H1 (cell line): Measurements from ENCODE around the gene FHDC1. TPM values are rescaled to one million over a fixed set of nuclear protein-coding genes. Genes with fewer than 3 reads are reported as not detected.

ENCODE experiments used
- CTCF ChIA-PET: fragments of 300-600 bp; sonication (Branson Sonifier 250); formaldehyde crosslinking; loops from one replicate; lab custom pipeline; 2021; ENCODE audit not compliant: partially characterized antibody; lab: Charles Lee
- POLR2A ChIA-PET: fragments of 300-600 bp; sonication (Branson Sonifier 250); formaldehyde crosslinking; loops from one replicate; lab custom pipeline; 2021; ENCODE audit warnings: inconsistent platforms; ENCODE audit not compliant: partially characterized antibody; lab: Charles Lee
- DNase-seq, 2 experiments: peaks; one replicate each; pipeline versions ENCODE4 v3.0.0 to v3.0.0-alpha.2; 2010 to 2022; ENCODE audit warnings: low spot score in 2 of 2, low read depth in 1 of 2, mixed read lengths in 1 of 2
- FAIRE-seq: peaks from 2 replicates; lab custom pipeline; 2011; peaks lifted over from hg19 to GRCh38; lab: Jason Lieb, UNC
- H2AFZ ChIP-seq: 2 replicates; pipeline ENCODE4 v1.8.1; 2012; ENCODE audit warnings: low read length, inconsistent platforms
- H2AK5ac ChIP-seq: 2 replicates; pipeline ENCODE4 v1.6.1; 2013; ENCODE audit warnings: low read depth, low read length
- H2BK120ac ChIP-seq: replicated peaks from 2 replicates; pipeline ENCODE3; 2013; ENCODE audit warnings: low read depth, low read length, inconsistent platforms
- H2BK12ac ChIP-seq: 2 replicates; pipeline ENCODE4 v1.6.1; 2013; ENCODE audit warnings: low read depth, low read length
- H2BK15ac ChIP-seq: 2 replicates; pipeline ENCODE4 v1.6.1; 2013; ENCODE audit warnings: low read length
- H2BK20ac ChIP-seq: 2 replicates; pipeline ENCODE4 v1.6.1; 2013; ENCODE audit warnings: low read length
- H2BK5ac ChIP-seq: 2 replicates; pipeline ENCODE4 v1.6.1; 2013; ENCODE audit warnings: low read depth, low read length
- H3K14ac ChIP-seq: 2 replicates; pipeline ENCODE4 v1.6.1; 2013; ENCODE audit warnings: inconsistent platforms; ENCODE audit not compliant: insufficient read length
- H3K18ac ChIP-seq: 2 replicates; pipeline ENCODE4 v1.6.1; 2013; ENCODE audit warnings: low read length; ENCODE audit errors: extremely low read depth
- H3K23ac ChIP-seq: 2 replicates; pipeline ENCODE4 v1.6.1; 2013; ENCODE audit warnings: inconsistent platforms; ENCODE audit not compliant: insufficient read length
- H3K23me2 ChIP-seq: 2 replicates; pipeline ENCODE4 v1.6.1; 2013; ENCODE audit warnings: low read depth, low read length
- H3K27ac ChIP-seq: 2 replicates; pipeline ENCODE4 v1.6.1; 2011; ENCODE audit warnings: low read depth, low read length, inconsistent platforms
- H3K27me3 ChIP-seq, 4 experiments: replicated peaks in 1 of 4; 1 replicate in 1 of 4; 2 replicates in 3 of 4; pipeline versions ENCODE4 v1.6.1 to v1.8.1; 2011 to 2013; ENCODE audit warnings: low read length in 3 of 4, mild to moderate bottlenecking in 3 of 4, inconsistent platforms in 2 of 4, mixed read lengths in 2 of 4, moderate library complexity in 1 of 4; ENCODE audit not compliant: control insufficient read depth in 3 of 4, insufficient read depth in 3 of 4; ENCODE audit errors: extremely low read depth in 1 of 4
- H3K36me3 ChIP-seq, 4 experiments: 2 replicates each; pipeline versions ENCODE4 v1.6.1 to v1.8.1; 2011 to 2013; ENCODE audit warnings: mild to moderate bottlenecking in 4 of 4, low read length in 3 of 4, moderate library complexity in 2 of 4, control low read depth in 1 of 4, inconsistent platforms in 1 of 4; ENCODE audit not compliant: insufficient read depth in 4 of 4, control insufficient read depth in 2 of 4
- H3K4ac ChIP-seq: replicated peaks from 2 replicates; pipeline ENCODE3; 2013; ENCODE audit warnings: low read length, low read depth, mixed read lengths, inconsistent platforms; ENCODE audit not compliant: insufficient read length
- H3K4me1 ChIP-seq, 4 experiments: replicated peaks in 1 of 4; 1 replicate in 1 of 4; 2 replicates in 3 of 4; pipeline versions ENCODE4 v1.6.1 to v1.8.1; 2011 to 2013; ENCODE audit warnings: low read length in 3 of 4, inconsistent platforms in 2 of 4, mixed read lengths in 1 of 4; ENCODE audit not compliant: insufficient read depth in 4 of 4, control insufficient read depth in 3 of 4
- H3K4me2 ChIP-seq, 2 experiments: 2 replicates each; pipeline versions ENCODE4 v1.6.1 to v1.8.1; 2011 to 2013; ENCODE audit warnings: low read depth in 2 of 2, low read length in 2 of 2, control low read depth in 1 of 2, inconsistent platforms in 1 of 2, mild to moderate bottlenecking in 1 of 2; ENCODE audit not compliant: insufficient read depth in 1 of 2
- H3K4me3 ChIP-seq, 4 experiments: fragments of 200-600, 300-600 bp in 1 of 4; sonication (generic), shearing (Covaris generic), sonication (Bioruptor Twin) in 1 of 4; 2 replicates each; pipeline versions ENCODE4 v1.5.1 to v1.8.1; 2011 to 2016; ENCODE audit warnings: low read length in 4 of 4, low read depth in 3 of 4, control low read depth in 2 of 4, inconsistent platforms in 2 of 4, mild to moderate bottlenecking in 2 of 4, mixed read lengths in 1 of 4, moderate library complexity in 1 of 4; ENCODE audit not compliant: insufficient read depth in 2 of 4; ENCODE audit errors: extremely low read depth in 1 of 4
- H3K56ac ChIP-seq: replicated peaks from 2 replicates; pipeline ENCODE3; 2013; ENCODE audit warnings: low read depth, mild to moderate bottlenecking, mixed read lengths, low read length, inconsistent platforms; ENCODE audit not compliant: insufficient read length
- H3K79me1 ChIP-seq: 2 replicates; pipeline ENCODE4 v1.6.1; 2013; ENCODE audit warnings: low read depth, low read length, control low read depth
- H3K79me2 ChIP-seq, 2 experiments: 2 replicates each; pipeline versions ENCODE4 v1.6.1 to v1.8.1; 2012 to 2013; ENCODE audit warnings: low read length in 2 of 2, mild to moderate bottlenecking in 2 of 2, inconsistent platforms in 1 of 2; ENCODE audit not compliant: insufficient read depth in 2 of 2, control insufficient read depth in 1 of 2
- H3K9ac ChIP-seq, 4 experiments: replicated peaks in 1 of 4; 1 replicate in 1 of 4; 2 replicates in 3 of 4; pipeline versions ENCODE4 v1.6.1 to v1.8.1; 2011 to 2013; ENCODE audit warnings: low read depth in 3 of 4, low read length in 3 of 4, control low read depth in 2 of 4, mild to moderate bottlenecking in 2 of 4, moderate library complexity in 2 of 4, inconsistent platforms in 1 of 4; ENCODE audit errors: extremely low read depth in 1 of 4
- H3K9me3 ChIP-seq, 2 experiments: 2 replicates each; pipeline versions ENCODE4 v1.6.1 to v1.8.1; 2012 to 2013; ENCODE audit warnings: mild to moderate bottlenecking in 2 of 2, moderate library complexity in 2 of 2, control low read depth in 1 of 2, inconsistent platforms in 1 of 2, low read depth in 1 of 2, low read length in 1 of 2, mixed read lengths in 1 of 2; ENCODE audit not compliant: insufficient read depth in 2 of 2
- H4K20me1 ChIP-seq, 2 experiments: replicated peaks in 1 of 2; 2 replicates each; pipeline versions ENCODE3 to v1.8.1; 2011 to 2013; ENCODE audit warnings: inconsistent platforms in 2 of 2, low read length in 2 of 2, mild to moderate bottlenecking in 1 of 2; ENCODE audit not compliant: insufficient read depth in 2 of 2, control insufficient read depth in 1 of 2
- H4K5ac ChIP-seq: 2 replicates; pipeline ENCODE4 v1.6.1; 2013; ENCODE audit warnings: low read length, low read depth, mixed read lengths, inconsistent platforms; ENCODE audit not compliant: insufficient read length
- H4K8ac ChIP-seq: 2 replicates; pipeline ENCODE4 v1.8.0; 2013; ENCODE audit warnings: mild to moderate bottlenecking, moderate library complexity, low read length, inconsistent platforms; ENCODE audit not compliant: insufficient read depth; ENCODE audit errors: extremely low read depth
- H4K91ac ChIP-seq: replicated peaks from 2 replicates; pipeline ENCODE3; 2013; ENCODE audit warnings: low read length, mixed read lengths, inconsistent platforms; ENCODE audit not compliant: insufficient read length
- BACH1 ChIP-seq: IDR thresholded peaks from 2 replicates; pipeline ENCODE4 v1.6.1; 2012; ENCODE audit warnings: low read length, improper control_type of control experiment
- BRCA1 ChIP-seq: IDR thresholded peaks from 2 replicates; pipeline ENCODE4 v1.6.1; 2012; ENCODE audit warnings: low read depth, low read length, improper control_type of control experiment
- KDM1A ChIP-seq: fragments of 200-600, 300-600 bp; sonication (generic); IDR thresholded peaks from 2 replicates; pipeline ENCODE4 v1.7.1; 2016; ENCODE audit warnings: mild to moderate bottlenecking, low read length, borderline replicate concordance
- KDM5A ChIP-seq: fragments of 200-600 bp; IDR thresholded peaks from 2 replicates; pipeline ENCODE4 v1.7.1; 2012; ENCODE audit warnings: mild to moderate bottlenecking, low read length, inconsistent platforms, mixed read lengths
- NANOG ChIP-seq: IDR thresholded peaks from 2 replicates; pipeline ENCODE4 v1.6.1; 2011; ENCODE audit warnings: low read length, low read depth, mild to moderate bottlenecking, inconsistent platforms; ENCODE audit not compliant: insufficient read depth, poor library complexity, severe bottlenecking
- RFX5 ChIP-seq: IDR thresholded peaks from 2 replicates; pipeline ENCODE4 v1.6.1; 2011; ENCODE audit warnings: low read depth, low read length, improper control_type of control experiment, borderline replicate concordance
- SIN3A ChIP-seq, 2 experiments: IDR thresholded peaks in 1 of 2; conservative IDR thresholded peaks in 1 of 2; 2 replicates each; pipeline ENCODE4 v1.6.1; 2011 to 2012; ENCODE audit warnings: low read length in 2 of 2, improper control_type of control experiment in 1 of 2, low read depth in 1 of 2, mild to moderate bottlenecking in 1 of 2
- SP2 ChIP-seq: IDR thresholded peaks from 2 replicates; pipeline ENCODE4 v1.6.1; 2012; ENCODE audit warnings: mild to moderate bottlenecking, low read length, inconsistent platforms
- TBP ChIP-seq: IDR thresholded peaks from 2 replicates; pipeline ENCODE4 v1.6.1; 2011; ENCODE audit warnings: low read depth, low read length, improper control_type of control experiment
- whole genome bisulfite sequencing, 2 experiments: shearing (Covaris generic) in 1 of 2; methylation state at CpG; one replicate each; pipeline versions ENCODE4 v1.1.6 to v1.1.7; 2013 to 2015; ENCODE audit warnings: low lambda C conversion rate in 2 of 2, mixed read lengths in 2 of 2, inconsistent platforms in 1 of 2, low coverage in 1 of 2, missing lambda C conversion rate in 1 of 2; ENCODE audit not compliant: insufficient replicate concordance in 2 of 2, insufficient coverage in 1 of 2, insufficient read length in 1 of 2; ENCODE audit errors: extremely low coverage in 1 of 2, missing lambda C conversion rate in 1 of 2; 5-methylcytosine and 5-hydroxymethylcytosine counted together
- polyA plus RNA-seq, 7 experiments: library from polyadenylated mRNA; depleted of rRNA in 3 of 7; stranded (reverse) in 5 of 7; unstranded in 2 of 7; fragments of >200 nt in 5 of 7; fragments of 200-250 nt in 2 of 7; gene quantifications; 1 replicate in 5 of 7; 2 replicates in 1 of 7; 4 replicates in 1 of 7; pipeline versions ENCODE4 v1.2.1 to v1.2.3, GENCODE V29; 2011 to 2013; ENCODE audit warnings: missing spikeins in 2 of 7, mixed read lengths in 2 of 7
- total RNA-seq: library from RNA; stranded (reverse); fragmentation: NEBNext Ultra II Directional; extraction: Animal tissue kit (Norgen Biotek cat#: 25700); gene quantifications from 2 replicates; pipeline ENCODE4 v1.2.1, GENCODE V29; 2021

FHDC1 gene
- total and polyA plus RNA-seq, 2 of the 8 experiments (the other 6 are each of a cell fraction or from before 2014, with no cell fraction given): 6.4 to 28.6 TPM

GRCh38 chr4:152976212-152976761 lies 40.2 kb downstream of the FHDC1 start:
- POLR2A ChIA-PET: interaction anchor here (1.3 kb wide), 1 partner anchor 49 kb away, joined by 4 read pairs; no protein-coding TSS in a partner anchor
- H3K23ac ChIP-seq: no peak overlapping the region
- H4K8ac ChIP-seq: peak overlapping the region; percentile 40; the same call in 1 of the 2 replicates
- H3K23me2 ChIP-seq: no peaks in the 10 kb centered on the region
- WGBS, 2 experiments: 91% methylated on average over 28 of the region's 28 CpGs; no CpG with 5 or more reads in 1 of the 2 experiments
- H4K20me1 ChIP-seq: peaks cover 2% of the 10 kb centered on the region in 2 experiments
- H3K9me3 ChIP-seq: no peaks in the 10 kb centered on the region
- no peak overlapping the region for H2AK5ac ChIP-seq
- H4K5ac ChIP-seq: no peak overlapping the region
- FAIRE-seq: no peak
- no peaks in the 10 kb centered on the region for H3K79me1 ChIP-seq
- no peaks in the 10 kb centered on the region for H3K79me2 ChIP-seq
- H3K18ac ChIP-seq: no peak overlapping the region
- CTCF ChIA-PET: interaction anchor here (0.7 to 1.2 kb wide), 2 partner anchors 12 to 57 kb away, joined by 3 read pairs; no protein-coding TSS in a partner anchor
- H2BK15ac ChIP-seq: no peak overlapping the region
- no peak overlapping the region for H3K9ac ChIP-seq
- H3K4me2 ChIP-seq: no peak overlapping the region
- no peak overlapping the region for H3K14ac ChIP-seq
- H3K27ac ChIP-seq: no peak overlapping the region
- no peak overlapping the region for H2BK12ac ChIP-seq
- H3K4ac ChIP-seq: no peak overlapping the region
- no peak for DNase-seq
- H3K36me3 ChIP-seq: peaks cover 2 to 36% (median 22%) of the 10 kb centered on the region in 4 experiments; a peak in 6 of 8 replicates
- H2BK120ac ChIP-seq: no peak overlapping the region
- no peaks in the 10 kb centered on the region for H3K27me3 ChIP-seq
- no peak overlapping the region for H2BK5ac ChIP-seq
- H2AFZ ChIP-seq: no peak overlapping the region
- H4K91ac ChIP-seq: no peak overlapping the region
- peaks cover 3 to 5% (median 4%) of the 10 kb centered on the region in 4 experiments for H3K4me1 ChIP-seq
- no peak overlapping the region for H3K4me3 ChIP-seq
- no peak overlapping the region for H3K56ac ChIP-seq
- H2BK20ac ChIP-seq: no peak overlapping the region
- TF ChIP-seq RFX5 (no peak), BRCA1 (no peak), KDM1A (no peak), NANOG (no peak), KDM5A (no peak), TBP (no peak), SP2 (no peak), BACH1 (no peak), SIN3A (conservative IDR thresholded peaks at IDR 0.05 in 1 of 2, IDR thresholded peaks at IDR 0.05 in 1 of 2; ENCODE audit: low read depth in 1 of 2, low read length in 2 of 2) (no peak)
